Activated CD8-positive, alpha-beta memory T cell treated with anti-CD3 and anti-CD28 coated beads for 48 hours (primary cell): ENCODE results near the gene NOTCH3.

Experiments
- DNase-seq, 3 experiments: peaks; one replicate each; pipeline ENCODE4 v3.0.0-alpha.2; 2020; ENCODE audit warnings: low read depth in 2 of 3, low spot score in 2 of 3

Gene NOTCH3

GRCh38 chr19:15200553-15201364, at the start of gene NOTCH3:
Gene NOTCH3, minus strand, starts transcription at chr19:15200995. Its CDS starts 90 bp downstream, at chr19:15200905.
- no peak for DNase-seq

DNA sequence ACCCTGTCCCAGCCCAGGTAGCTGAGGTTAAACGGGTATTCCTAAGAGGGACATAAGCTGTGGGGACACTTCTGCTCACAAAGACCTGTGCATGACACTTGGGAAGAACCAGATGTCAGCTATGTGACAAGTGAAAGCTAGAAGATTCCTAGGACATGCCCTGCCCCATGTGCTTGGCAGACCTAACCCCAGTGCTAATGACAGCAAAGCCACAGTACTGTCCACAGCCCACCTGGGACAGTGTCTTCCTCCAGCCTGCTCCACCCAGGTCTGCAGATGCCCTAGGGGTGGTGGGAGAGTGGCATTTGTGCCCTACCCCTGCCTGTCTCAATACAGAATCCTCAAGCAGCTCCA, 49.8 kb upstream of the NOTCH3 start:
- no peak for DNase-seq

GRCh38 chr19:15249972-15250639, 49.3 kb upstream of the NOTCH3 start:
- DNase-seq, result no peak

DNA sequence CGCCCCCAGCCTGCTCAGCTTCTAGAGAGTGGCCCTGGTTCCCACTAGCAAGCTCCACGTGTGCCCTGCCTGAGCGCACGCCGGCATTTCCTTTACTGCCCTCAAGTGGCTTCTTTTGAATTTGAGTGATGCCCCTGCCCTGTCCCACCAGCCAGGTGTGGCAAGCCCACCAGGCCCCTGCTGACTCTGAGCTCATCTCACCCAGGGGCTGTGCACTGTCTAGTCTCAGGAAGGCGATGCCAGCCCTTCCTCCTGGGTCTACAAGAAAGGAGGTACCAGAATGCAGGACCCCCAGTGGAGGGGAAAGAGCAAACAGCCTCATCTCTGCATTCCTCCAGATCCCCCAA, 48.7 kb upstream of the NOTCH3 start:
- no peak for DNase-seq

DNA sequence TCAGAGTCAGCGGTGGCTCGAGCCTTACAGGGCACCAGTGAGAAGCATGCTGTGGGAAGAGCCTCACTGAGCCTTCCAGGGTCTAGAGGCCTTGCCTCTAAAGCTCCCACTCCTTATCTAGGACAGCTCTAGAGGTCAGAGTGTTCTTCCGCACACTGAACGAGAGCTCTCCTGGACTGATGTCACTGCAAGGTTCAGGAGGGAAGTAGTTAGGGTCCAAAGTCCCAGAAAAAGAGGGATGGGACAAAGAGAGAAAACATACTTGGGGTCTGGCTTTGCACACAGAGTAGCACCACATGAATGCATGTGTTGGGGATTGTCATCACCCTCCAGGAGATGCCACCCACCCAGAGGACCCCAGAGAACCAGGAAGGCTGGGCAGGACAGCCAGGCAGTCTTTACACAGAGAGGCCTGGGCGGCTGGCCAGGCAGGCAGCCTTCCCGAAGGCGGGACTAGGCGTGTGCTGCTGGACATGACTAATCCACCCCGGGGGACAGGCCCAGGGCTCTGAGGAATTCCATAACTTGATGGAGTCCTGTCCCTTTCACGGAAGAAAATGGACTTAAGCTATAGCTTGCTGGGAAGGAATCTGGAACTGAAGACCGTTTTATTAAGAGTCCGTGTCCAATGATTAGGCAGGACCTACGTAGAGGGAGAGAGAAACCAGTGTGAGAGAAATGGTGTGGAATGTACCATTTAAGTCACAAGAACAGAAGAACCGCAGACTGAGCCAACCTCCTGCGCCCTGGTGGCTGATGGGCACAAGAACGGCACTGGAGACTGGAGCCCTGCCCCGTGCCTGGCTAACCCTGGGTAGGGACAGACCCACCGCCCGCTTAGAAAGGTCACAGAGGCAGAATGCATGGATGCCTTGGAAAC, 48.1 kb upstream of the NOTCH3 start:
- no peak for DNase-seq

DNA sequence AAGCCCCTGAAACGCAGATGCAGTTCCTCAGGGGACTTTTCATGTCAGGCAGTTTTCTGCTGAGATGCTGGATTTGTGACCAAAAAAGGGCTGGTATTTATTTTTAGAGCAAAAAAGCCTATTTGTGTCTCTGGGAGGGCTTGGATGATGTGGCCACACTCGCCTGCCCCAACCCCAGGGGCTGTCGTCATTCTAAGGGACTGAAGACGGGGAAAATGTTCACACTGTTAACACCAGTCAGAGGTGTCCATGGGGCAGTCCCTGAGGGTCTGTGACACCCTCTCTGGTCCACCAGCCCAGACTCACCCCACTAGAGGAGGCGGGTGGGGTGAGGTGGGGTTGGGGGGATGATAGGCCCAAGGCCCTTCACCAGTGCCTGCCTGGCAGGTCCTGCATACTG, 47.3 kb upstream of the NOTCH3 start:
- DNase-seq, result no peak

- DNase-seq, result no peak
Measured at GRCh38 chr19:15247107-15248014, 46.6 kb upstream of the NOTCH3 start.

DNA sequence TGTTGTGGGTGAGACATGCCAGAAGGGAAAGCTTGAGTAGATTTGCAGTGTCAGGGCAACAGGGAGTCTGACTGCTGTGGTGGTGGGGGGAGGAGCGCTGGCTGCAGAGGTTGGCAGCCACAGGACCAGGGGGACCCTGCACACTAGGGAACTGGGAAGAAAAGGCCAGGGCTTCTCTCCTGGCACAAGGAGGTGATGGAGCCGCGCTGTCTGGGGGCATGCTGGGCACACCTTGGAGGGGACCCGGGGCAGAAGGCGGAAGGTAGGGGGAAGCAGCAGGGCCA, 45.3 kb upstream of the NOTCH3 start:
- DNase-seq, result no peak

DNA sequence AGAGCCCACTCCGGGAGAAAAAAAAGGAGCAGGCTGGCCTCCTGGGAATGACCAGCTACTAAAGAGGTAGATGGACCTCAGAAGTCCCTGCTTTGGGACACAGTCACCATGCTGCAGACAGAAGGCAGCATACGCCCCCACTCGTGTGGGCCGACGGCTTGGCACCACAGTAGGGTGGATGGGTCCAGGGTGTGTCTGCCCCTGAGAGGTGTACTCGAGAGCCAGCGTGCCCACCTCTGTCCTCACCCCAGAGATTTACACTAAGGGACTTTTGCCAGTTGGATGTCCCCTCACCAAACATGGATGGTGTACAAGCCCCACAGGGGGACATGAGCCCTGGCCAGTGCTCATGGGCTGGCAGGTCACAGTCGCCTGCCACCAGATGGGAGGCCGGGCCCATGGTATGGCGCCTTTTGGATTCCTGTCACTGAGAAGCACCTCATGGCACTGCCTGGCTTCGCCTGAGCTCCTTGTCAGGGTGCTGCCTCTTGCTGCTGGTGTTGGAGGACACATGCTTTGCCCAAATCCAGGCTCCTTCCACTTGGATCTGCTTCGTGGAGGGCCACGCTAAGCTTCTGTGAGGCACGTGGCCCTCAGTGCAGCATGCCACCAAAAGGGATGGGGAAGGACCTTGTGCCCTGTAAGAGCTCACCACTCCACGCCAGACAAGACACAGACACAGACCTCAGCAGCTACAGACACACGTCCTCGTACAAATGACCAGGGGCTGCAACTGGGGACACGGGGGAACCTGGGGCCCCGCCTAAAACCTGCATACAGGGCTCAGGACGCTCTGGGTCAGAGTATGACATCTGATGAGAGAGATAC, 44.8 kb upstream of the NOTCH3 start:
- no peak for DNase-seq

DNA sequence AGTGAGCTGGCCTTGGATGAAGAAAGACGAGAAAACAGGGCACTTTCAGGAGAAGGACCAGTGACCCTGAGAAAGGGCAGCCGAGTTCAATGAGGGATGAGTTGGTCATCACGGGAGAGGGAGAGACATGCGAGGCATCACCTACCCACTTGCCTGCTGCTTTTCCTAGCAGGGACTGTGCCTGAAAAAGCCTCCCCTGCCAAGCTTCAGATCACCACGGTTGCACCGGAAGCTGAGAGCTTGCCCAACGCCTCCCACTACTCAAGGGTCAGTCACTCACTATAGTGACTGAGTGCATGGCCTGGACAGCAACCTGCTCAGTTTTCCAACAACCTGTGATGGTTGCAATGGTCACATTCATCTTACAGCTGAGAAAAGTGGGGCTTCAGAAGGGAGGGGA, 44.0 kb upstream of the NOTCH3 start:
- no peak for DNase-seq

DNA sequence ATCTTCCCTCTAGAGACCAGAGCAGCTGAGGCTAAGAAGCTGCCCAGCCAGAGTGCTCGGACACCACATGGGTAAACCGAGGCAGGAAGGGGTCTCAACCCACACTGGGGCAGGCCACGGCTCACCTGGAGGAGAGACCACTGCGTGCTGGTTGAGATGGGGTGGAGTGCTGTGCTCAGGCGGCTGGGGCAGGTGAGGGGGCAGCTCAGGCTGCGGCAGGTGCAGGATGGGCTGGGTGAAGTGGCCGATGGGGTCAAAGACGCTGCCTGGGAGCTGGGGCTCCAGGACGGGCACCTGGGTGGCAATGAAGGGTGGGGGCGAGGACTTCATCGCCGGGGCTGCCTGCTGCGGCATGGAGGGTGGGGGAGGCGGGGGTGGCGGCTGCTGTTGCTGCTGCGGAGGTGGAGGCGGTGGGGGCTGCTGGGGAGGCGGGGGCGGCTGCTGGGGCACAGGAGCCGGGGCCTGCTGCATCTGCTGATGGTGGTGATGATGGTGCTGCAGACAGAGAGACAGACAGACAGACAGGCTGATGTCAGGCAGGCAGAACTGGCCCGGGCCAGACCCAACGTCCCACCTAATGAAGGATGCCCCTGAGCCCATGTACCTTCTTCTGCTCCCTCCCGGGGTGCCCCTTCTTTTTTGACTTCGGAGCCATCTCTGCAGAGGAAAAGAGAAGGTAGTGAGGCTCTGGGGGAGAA, 43.5 kb upstream of the NOTCH3 start:
- no peak for DNase-seq

DNA sequence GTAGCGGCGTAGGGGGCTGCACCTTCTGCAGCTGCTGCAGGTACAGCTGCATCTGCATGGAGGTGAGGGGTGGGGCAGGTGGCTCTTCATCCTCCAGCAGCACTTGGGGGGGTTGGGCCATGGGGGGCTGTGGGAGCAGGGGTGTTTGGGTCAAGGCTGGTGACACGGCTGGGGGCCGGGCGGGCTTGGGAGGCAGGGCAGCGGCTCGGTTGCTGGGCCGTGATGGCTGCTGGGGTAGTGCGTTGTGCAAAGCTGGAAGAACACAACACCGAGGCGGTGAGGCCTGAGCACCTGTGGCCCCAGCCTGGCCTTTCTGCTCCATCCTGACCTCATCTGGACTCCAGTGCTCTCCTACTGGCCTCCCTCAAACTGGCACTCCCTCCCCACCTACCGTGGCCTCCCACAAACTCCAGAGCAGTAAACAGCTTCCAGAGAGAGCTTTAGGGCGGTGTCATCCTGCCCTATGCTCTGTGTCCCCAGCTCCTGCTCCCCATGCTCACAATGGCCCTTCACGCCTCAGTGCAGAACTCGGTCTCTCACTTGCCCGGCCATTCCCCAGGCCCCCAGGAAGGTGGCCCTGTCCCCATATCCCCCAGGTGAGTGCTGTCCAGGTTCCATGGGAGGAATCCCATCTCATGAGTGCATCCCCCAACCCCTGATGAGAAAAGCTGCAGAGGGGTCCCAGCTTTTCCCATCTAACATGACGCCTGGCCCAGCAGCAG, 42.6 kb upstream of the NOTCH3 start:
- no peak for DNase-seq

DNA sequence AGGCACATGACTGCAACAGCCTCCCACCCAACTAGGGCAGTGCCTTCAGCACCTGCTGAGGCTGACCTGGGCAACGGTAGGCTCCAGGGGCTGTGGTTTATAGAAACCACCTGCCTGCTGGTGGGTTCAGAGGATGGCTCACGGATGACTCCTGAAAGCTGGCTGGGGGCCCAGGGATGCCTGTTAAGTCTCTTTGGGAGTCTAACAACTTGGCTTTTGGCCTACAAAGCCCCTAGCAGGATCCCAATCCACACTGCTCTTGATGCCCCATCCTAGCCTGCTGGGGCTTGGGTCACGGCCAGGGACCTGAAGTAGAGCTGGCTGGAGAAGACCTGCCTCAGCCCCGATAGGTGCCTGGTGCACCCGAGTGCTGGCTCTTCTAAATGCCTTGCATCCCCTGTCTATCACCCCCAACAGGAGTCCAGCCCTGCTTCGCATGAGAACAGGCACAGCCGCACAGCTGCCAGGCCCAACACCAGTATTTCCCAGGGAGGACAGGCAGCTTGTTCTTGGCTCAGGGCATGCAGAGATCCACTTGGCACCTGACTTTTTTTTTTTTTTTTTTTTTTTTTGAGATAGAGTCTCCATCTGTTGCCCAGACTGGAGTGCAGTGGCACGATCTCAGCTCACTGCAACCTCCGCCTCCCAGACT, 40.6 kb upstream of the NOTCH3 start:
- no peak for DNase-seq

DNA sequence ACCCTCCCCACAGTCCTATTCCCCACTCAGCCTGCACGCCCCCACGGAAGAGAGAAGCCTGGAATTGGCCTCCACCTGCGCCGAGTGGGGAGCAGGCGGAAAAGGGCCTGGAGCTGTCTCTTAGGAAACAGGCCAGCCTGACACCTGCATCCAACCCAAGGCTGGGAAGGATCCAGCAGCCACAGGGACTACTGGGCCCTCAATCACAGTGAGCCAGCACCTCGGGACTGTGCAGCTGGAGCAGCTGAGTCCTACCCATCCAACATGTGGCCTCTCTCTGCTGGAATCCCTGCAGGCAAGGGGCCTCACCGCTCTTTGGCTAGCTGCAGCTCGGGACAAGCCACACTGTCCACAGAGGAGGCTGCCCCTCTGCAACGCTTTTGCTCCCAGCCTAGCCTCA, 39.7 kb upstream of the NOTCH3 start:
- no peak for DNase-seq

DNA sequence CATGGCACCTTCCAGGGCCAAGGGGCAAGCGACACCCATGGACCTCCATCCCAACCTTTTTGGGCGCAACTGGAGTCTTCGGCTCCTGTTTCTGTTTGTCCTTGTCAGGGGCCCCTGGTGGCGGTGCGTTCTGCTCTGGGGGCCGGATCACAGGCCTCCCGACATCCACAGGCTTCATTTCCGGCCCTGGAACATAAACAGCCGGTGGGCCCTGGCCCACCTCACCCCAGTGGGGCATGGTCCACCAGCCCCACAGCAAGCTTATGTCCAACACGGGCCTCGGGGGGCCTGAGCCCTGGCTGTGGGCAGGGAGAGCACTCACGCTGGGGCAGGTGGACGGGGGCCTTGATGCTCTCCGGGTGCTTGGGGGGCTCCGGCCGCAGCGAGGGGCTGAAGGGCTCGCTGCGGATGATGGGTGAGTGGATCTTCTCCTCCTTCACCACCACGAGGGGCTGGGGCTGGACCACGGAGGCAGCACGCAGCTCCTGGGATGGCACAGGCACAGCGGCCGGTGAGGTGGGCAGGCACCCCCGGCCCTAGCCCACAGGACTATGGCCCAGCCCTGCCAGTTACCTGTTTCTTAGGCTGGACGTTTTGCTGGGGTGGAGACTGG, 38.6 kb upstream of the NOTCH3 start:
- DNase-seq, result no peak

GRCh38 chr19:15238639-15239155, 37.9 kb upstream of the NOTCH3 start:
- DNase-seq, result no peak

DNA sequence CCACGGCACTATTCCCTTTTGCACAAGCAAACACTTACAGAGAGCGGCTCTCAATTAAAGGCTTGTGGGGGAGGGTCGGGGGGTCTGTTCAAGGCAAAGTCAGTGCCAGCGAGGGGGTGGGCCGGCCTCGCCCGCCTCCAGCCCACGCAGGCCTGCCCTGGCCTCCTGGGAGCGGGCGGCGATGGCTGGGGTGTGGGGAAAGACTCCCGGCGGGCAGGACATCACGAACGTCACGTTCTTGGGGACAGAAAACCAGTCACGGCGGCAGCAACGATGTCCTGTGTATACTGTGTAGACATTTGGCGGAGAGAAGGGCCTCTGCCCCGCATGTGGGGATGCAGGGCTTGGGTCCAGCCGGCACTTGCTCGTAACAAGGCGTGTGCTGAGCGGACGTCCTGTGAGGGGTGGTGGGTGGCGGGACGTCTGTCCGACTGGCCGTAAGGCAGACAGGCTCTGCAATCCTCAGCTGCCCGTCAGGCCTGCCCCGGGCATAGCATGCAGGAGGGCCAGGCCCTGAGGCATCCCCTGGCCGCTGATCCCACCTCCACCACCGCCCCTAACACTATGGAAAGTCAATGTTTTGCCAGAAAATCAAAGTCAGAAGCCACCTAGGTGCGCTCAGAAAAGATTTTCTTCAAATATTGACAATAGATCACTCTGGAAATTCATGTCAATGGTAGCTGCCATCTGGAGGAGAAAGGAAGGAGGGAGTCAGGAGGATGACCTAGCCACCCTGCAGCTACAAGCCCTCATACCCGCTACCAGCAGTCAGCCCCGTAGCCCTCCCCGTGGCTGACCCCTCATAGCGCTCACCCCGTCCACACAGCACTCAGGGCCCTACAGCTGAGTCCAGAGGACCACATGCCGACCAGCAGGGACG, 37.2 kb upstream of the NOTCH3 start:
- no peak for DNase-seq
